Mesenchymal stem cell (in vitro differentiated cells and primary cell): Measurements from ENCODE around the gene SYNJ2.

ENCODE experiments used
- DNase-seq: peaks from one replicate; pipeline ENCODE4 v3.0.0-alpha.2; 2013
- H2AFZ ChIP-seq: one replicate; pipeline ENCODE4 v1.6.1; 2013; ENCODE audit warnings: low read depth, mild to moderate bottlenecking, control low read depth, inconsistent platforms, low read length, moderate library complexity
- H2AK5ac ChIP-seq: 2 replicates; pipeline ENCODE4 v1.6.1; 2013; ENCODE audit warnings: low read length, moderate library complexity, mild to moderate bottlenecking, inconsistent platforms; ENCODE audit not compliant: severe bottlenecking
- H2BK120ac ChIP-seq: one replicate; pipeline ENCODE4 v1.6.1; 2013; ENCODE audit warnings: low read depth, mild to moderate bottlenecking, inconsistent platforms, low read length, moderate library complexity
- H2BK12ac ChIP-seq, 2 experiments: one replicate each; pipeline ENCODE4 v1.6.1; 2013; ENCODE audit warnings: inconsistent platforms in 2 of 2, low read length in 2 of 2, mild to moderate bottlenecking in 2 of 2, moderate library complexity in 2 of 2, control low read depth in 1 of 2
- H2BK15ac ChIP-seq: one replicate; pipeline ENCODE4 v1.6.1; 2013; ENCODE audit warnings: mild to moderate bottlenecking, low read depth, inconsistent platforms; ENCODE audit not compliant: poor library complexity, severe bottlenecking
- H2BK5ac ChIP-seq: 2 replicates; pipeline ENCODE4 v1.6.1; 2013; ENCODE audit warnings: low read depth, mild to moderate bottlenecking, low read length, control low read depth, inconsistent platforms; ENCODE audit not compliant: poor library complexity, severe bottlenecking
- H3K14ac ChIP-seq, 2 experiments: one replicate each; pipeline ENCODE4 v1.6.1; 2013; ENCODE audit warnings: inconsistent platforms in 2 of 2, low read length in 2 of 2, control low read depth in 1 of 2, mild to moderate bottlenecking in 1 of 2, moderate library complexity in 1 of 2
- H3K18ac ChIP-seq, 2 experiments: one replicate each; pipeline ENCODE4 v1.6.1; 2013; ENCODE audit warnings: inconsistent platforms in 2 of 2, low read length in 2 of 2, control low read depth in 1 of 2, low read depth in 1 of 2, mild to moderate bottlenecking in 1 of 2
- H3K23ac ChIP-seq, 2 experiments: one replicate each; pipeline ENCODE4 v1.6.1; 2013; ENCODE audit warnings: inconsistent platforms in 2 of 2, low read length in 2 of 2, mild to moderate bottlenecking in 2 of 2, moderate library complexity in 2 of 2, control low read depth in 1 of 2
- H3K27ac ChIP-seq: 2 replicates; pipeline ENCODE4 v1.5.1; 2013; ENCODE audit warnings: mild to moderate bottlenecking, moderate library complexity, low read length, control low read depth, inconsistent platforms; ENCODE audit not compliant: poor library complexity, severe bottlenecking
- H3K27me3 ChIP-seq, 2 experiments: 2 replicates each; pipeline versions ENCODE4 v1.6.1 to v1.7.0; 2013; ENCODE audit warnings: low read length in 2 of 2, mild to moderate bottlenecking in 2 of 2, moderate library complexity in 2 of 2, control low read depth in 1 of 2, inconsistent platforms in 1 of 2; ENCODE audit not compliant: control insufficient read depth in 1 of 2, insufficient read depth in 1 of 2
- H3K36me3 ChIP-seq, 2 experiments: 2 replicates each; pipeline versions ENCODE4 v1.6.1 to v1.7.0; 2013; ENCODE audit warnings: low read length in 2 of 2, control low read depth in 1 of 2, inconsistent platforms in 1 of 2, low read depth in 1 of 2, mild to moderate bottlenecking in 1 of 2; ENCODE audit not compliant: insufficient read depth in 2 of 2, control insufficient read depth in 1 of 2
- H3K4ac ChIP-seq, 2 experiments: one replicate each; pipeline ENCODE4 v1.6.1; 2013; ENCODE audit warnings: inconsistent platforms in 2 of 2, low read length in 2 of 2, mild to moderate bottlenecking in 2 of 2, moderate library complexity in 2 of 2, control low read depth in 1 of 2, low read depth in 1 of 2
- H3K4me1 ChIP-seq: 2 replicates; pipeline ENCODE4 v1.6.1; 2013; ENCODE audit warnings: low read depth, low read length, control low read depth; ENCODE audit not compliant: control insufficient read depth, insufficient read depth
- H3K4me2 ChIP-seq: 2 replicates; pipeline ENCODE4 v1.6.1; 2013; ENCODE audit warnings: low read length, mild to moderate bottlenecking, inconsistent platforms; ENCODE audit not compliant: poor library complexity, severe bottlenecking
- H3K4me3 ChIP-seq, 2 experiments: 2 replicates each; pipeline versions ENCODE4 v1.5.1 to v1.7.0; 2013; ENCODE audit warnings: low read length in 2 of 2, mild to moderate bottlenecking in 2 of 2, control low read depth in 1 of 2, low read depth in 1 of 2; ENCODE audit not compliant: insufficient read depth in 1 of 2
- H3K79me1 ChIP-seq: replicated peaks from 2 replicates; pipeline ENCODE4 v1.6.1; 2013; ENCODE audit warnings: mild to moderate bottlenecking, control low read depth, low read length, inconsistent platforms; ENCODE audit not compliant: poor library complexity, severe bottlenecking
- H3K9ac ChIP-seq: 2 replicates; pipeline ENCODE4 v1.7.0; 2013; ENCODE audit warnings: mild to moderate bottlenecking, low read length, moderate library complexity
- H3K9me3 ChIP-seq: 2 replicates; pipeline ENCODE4 v1.7.0; 2013; ENCODE audit warnings: mild to moderate bottlenecking, low read length; ENCODE audit not compliant: control insufficient read depth
- H4K8ac ChIP-seq: one replicate; pipeline ENCODE4 v1.6.1; 2013; ENCODE audit warnings: inconsistent platforms, mild to moderate bottlenecking, low read length, moderate library complexity
- H4K91ac ChIP-seq: one replicate; pipeline ENCODE4 v1.6.1; 2013; ENCODE audit warnings: mild to moderate bottlenecking, low read length, inconsistent platforms
- WGBS: methylation state at CpG from one replicate; pipeline ENCODE4 v1.1.7; 2013; ENCODE audit warnings: mixed read lengths; 5-methylcytosine and 5-hydroxymethylcytosine counted together

The SYNJ2 gene

GRCh38 chr6:158018851-158019361, 37.2 kb downstream of the SYNJ2 start:
- Histone ChIP-seq H3K14ac (peak overlapping the region in 1 of 2 experiments; percentile 69), H2BK12ac (peak overlapping the region; percentile 59 to 97), H3K4me2 (no peak overlapping the region), H2BK5ac (no peak overlapping the region), H3K27me3 (no peaks in the 10 kb centered on the region), H4K8ac (no peak overlapping the region), H3K9me3 (no peaks in the 10 kb centered on the region), H3K18ac (peak overlapping the region; percentile 84 to 88), H3K27ac (no peak overlapping the region), H3K4ac (peak overlapping the region; percentile 15 to 24), H3K4me3 (no peak overlapping the region), H2AFZ (no peak overlapping the region), H3K79me1 (peaks cover 19% of the 10 kb centered on the region), H4K91ac (peak overlapping the region; percentile 70), H3K36me3 (peaks cover 53 to 55% of the 10 kb centered on the region in 2 experiments), H2BK15ac (no peak overlapping the region), H2BK120ac (no peak overlapping the region), H3K9ac (no peak overlapping the region), H2AK5ac (no peak overlapping the region), H3K23ac (no peak overlapping the region), H3K4me1 (peaks cover 51% of the 10 kb centered on the region)
- 55% methylated on average over 15 of the region's 15 CpGs for WGBS
- DNase-seq = peak; percentile 94

- no peak for DNase-seq
- 93% methylated on average over 7 of the region's 8 CpGs for WGBS
Observed at GRCh38 chr6:158019416-158019815, 37.8 kb downstream of the SYNJ2 start.

GRCh38 chr6:158020272-158020711, 38.6 kb downstream of the SYNJ2 start:
- no peak overlapping the region for H3K9ac ChIP-seq
- H3K14ac ChIP-seq = no peak overlapping the region
- no peak overlapping the region for H2AFZ ChIP-seq
- peak overlapping the region; percentile 84 for H2AK5ac ChIP-seq
- H2BK15ac ChIP-seq = peak overlapping the region; percentile 60
- DNase-seq = no peak
- WGBS = 96% methylated on average over 6 of the region's 6 CpGs
- H3K27ac ChIP-seq = no peak overlapping the region
- H3K79me1 ChIP-seq = peaks cover 19% of the 10 kb centered on the region
- H4K91ac ChIP-seq = peak overlapping the region; percentile 75
- no peaks in the 10 kb centered on the region for H3K27me3 ChIP-seq
- H3K4ac ChIP-seq = peak overlapping the region in 1 of 2 experiments; percentile 41
- H4K8ac ChIP-seq = peak overlapping the region; percentile 76
- no peak overlapping the region for H3K4me2 ChIP-seq
- H3K4me1 ChIP-seq = peaks cover 55% of the 10 kb centered on the region
- H3K4me3 ChIP-seq = no peak overlapping the region
- H3K9me3 ChIP-seq = no peaks in the 10 kb centered on the region
- no peak overlapping the region for H3K23ac ChIP-seq
- peaks cover 49 to 66% of the 10 kb centered on the region in 2 experiments for H3K36me3 ChIP-seq
- H2BK120ac ChIP-seq = no peak overlapping the region
- peak overlapping the region; percentile 86 to 87 for H2BK12ac ChIP-seq
- peak overlapping the region; percentile 14 to 67 for H3K18ac ChIP-seq
- H2BK5ac ChIP-seq = no peak overlapping the region

More at GRCh38 chr6:158019416-158019815, 37.8 kb downstream of the SYNJ2 start:
- peak overlapping the region; percentile 95 for H4K8ac ChIP-seq
- H3K4ac ChIP-seq = peak overlapping the region; percentile 5 to 73
- H3K4me1 ChIP-seq = peaks cover 53% of the 10 kb centered on the region
- peaks cover 19% of the 10 kb centered on the region for H3K79me1 ChIP-seq
- H2BK120ac ChIP-seq = peak overlapping the region; percentile 82
- H2BK15ac ChIP-seq = peak overlapping the region; percentile 85
- no peaks in the 10 kb centered on the region for H3K9me3 ChIP-seq
- H3K4me3 ChIP-seq = no peak overlapping the region
- no peak overlapping the region for H2AFZ ChIP-seq
- H3K27me3 ChIP-seq = no peaks in the 10 kb centered on the region
- H3K23ac ChIP-seq = no peak overlapping the region
- peak overlapping the region; percentile 98 for H4K91ac ChIP-seq
- no peak overlapping the region for H3K9ac ChIP-seq
- no peak overlapping the region for H2AK5ac ChIP-seq
- H3K18ac ChIP-seq = peak overlapping the region; percentile 81 to 88
- peaks cover 53 to 58% of the 10 kb centered on the region in 2 experiments for H3K36me3 ChIP-seq
- no peak overlapping the region for H3K4me2 ChIP-seq
- H2BK12ac ChIP-seq = peak overlapping the region; percentile 59 to 73
- peak overlapping the region; percentile 18 for H3K27ac ChIP-seq
- H3K14ac ChIP-seq = peak overlapping the region in 1 of 2 experiments; percentile 50
- H2BK5ac ChIP-seq = no peak overlapping the region

DNA sequence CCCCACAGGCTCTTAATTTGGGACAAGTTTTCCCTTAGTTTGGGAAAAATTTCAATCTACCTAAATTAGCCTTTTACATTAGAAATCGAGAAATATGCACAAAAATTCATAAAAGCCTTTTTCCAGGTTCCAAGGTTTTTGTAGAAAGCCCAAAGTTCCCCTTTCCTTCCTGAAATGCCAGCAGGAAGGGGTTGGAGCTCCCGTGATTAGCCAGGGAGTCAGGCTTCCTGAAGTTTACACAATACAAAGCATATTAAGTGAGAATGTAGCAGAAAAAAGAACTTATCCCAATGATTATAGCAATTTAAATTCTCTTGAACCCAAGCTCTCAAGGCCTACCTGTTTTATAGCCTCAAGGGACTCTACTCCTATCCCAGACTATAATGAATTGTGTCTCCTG, 39.1 kb downstream of the SYNJ2 start:
- peaks cover 55% of the 10 kb centered on the region for H3K4me1 ChIP-seq

More for the DNA sequence above, 39.1 kb downstream of the SYNJ2 start:
- H3K14ac ChIP-seq = no peak overlapping the region
- H3K27me3 ChIP-seq = no peaks in the 10 kb centered on the region
- no peak overlapping the region for H2BK5ac ChIP-seq
- DNase-seq = no peak
- peaks cover 19% of the 10 kb centered on the region for H3K79me1 ChIP-seq
- H2AFZ ChIP-seq = no peak overlapping the region
- H2BK120ac ChIP-seq = no peak overlapping the region
- H3K9me3 ChIP-seq = no peaks in the 10 kb centered on the region
- no peak overlapping the region for H4K8ac ChIP-seq
- 88% methylated on average over 1 of the region's 2 CpGs for WGBS
- H3K4ac ChIP-seq = no peak overlapping the region
- no peak overlapping the region for H3K27ac ChIP-seq
- peaks cover 49 to 66% of the 10 kb centered on the region in 2 experiments for H3K36me3 ChIP-seq
- H4K91ac ChIP-seq = no peak overlapping the region
- no peak overlapping the region for H3K18ac ChIP-seq
- no peak overlapping the region for H2AK5ac ChIP-seq
- no peak overlapping the region for H3K9ac ChIP-seq
- no peak overlapping the region for H3K4me3 ChIP-seq
- no peak overlapping the region for H3K23ac ChIP-seq
- no peak overlapping the region for H2BK15ac ChIP-seq
- H3K4me2 ChIP-seq = no peak overlapping the region
- H2BK12ac ChIP-seq = no peak overlapping the region
